Caki2 (cell line): ENCODE measurements around the gene DNASE1. TPM values are rescaled to one million over a fixed set of nuclear protein-coding genes. Genes with fewer than 3 reads are reported as not detected.

Experiments used
- DNase-seq: peaks from one replicate; pipeline ENCODE4 v3.0.0-alpha.2; 2015; ENCODE audit warnings: low read depth
- in situ Hi-C: cut with HindIII; loops from 2 replicates; pipeline ENCODE4 v1.10.0; 2016; ENCODE audit warnings: low sequenced_read_pairs, low pct_unique_long_range_greater_than_20kb, mixed read lengths
- total RNA-seq: library from RNA; depleted of rRNA; stranded (reverse); fragments of >200 nt; shearing (Covaris generic); gene quantifications from 2 replicates; pipeline ENCODE4 v1.2.3, GENCODE V29; 2014; ENCODE audit warnings: low replicate concordance

Gene DNASE1
- total RNA-seq, 1 experiment from 2014 or later, result 6.5 TPM

DNA sequence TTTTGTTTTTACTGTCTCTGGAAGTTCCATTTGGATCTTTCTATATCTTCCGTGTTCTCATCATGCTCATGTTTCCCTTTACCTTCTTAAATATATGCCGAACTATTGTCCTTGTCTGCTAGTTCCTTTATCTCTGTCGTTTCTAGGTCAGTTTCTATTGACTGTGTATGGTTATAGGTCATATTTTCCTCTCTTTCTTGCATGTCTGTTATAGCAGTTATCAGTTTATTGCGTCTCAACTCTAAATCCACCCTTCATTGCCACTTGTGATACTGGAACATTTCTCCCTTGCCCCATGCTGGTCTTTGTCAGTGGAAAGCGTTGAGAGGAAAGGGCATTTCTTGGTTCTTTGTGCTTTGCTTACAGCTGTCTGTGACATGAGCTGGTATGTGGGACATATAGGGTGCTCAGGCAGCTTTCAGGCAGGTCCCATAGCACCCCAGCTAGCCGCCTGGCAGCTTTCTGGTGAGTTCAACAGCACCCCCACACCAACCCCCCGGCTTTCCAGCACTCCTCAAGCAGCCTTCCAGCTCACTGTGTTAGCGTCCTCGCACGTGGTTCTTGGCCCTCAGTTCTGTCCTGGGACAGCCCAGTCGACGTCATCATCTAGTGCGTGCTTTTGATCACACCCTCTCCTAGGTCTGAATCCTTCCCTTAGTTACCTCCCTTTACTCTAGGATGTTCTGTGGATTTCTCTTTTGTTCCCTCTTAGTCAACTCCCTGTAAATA is 15.4 kb upstream of the DNASE1 start:
- in situ Hi-C loops, result no loop called here
- DNase-seq, result no peak

GRCh38 chr16:3640207-3640606 is 14.3 kb upstream of the DNASE1 start:
- no peak for DNase-seq
- in situ Hi-C loops, result no loop called here

DNA sequence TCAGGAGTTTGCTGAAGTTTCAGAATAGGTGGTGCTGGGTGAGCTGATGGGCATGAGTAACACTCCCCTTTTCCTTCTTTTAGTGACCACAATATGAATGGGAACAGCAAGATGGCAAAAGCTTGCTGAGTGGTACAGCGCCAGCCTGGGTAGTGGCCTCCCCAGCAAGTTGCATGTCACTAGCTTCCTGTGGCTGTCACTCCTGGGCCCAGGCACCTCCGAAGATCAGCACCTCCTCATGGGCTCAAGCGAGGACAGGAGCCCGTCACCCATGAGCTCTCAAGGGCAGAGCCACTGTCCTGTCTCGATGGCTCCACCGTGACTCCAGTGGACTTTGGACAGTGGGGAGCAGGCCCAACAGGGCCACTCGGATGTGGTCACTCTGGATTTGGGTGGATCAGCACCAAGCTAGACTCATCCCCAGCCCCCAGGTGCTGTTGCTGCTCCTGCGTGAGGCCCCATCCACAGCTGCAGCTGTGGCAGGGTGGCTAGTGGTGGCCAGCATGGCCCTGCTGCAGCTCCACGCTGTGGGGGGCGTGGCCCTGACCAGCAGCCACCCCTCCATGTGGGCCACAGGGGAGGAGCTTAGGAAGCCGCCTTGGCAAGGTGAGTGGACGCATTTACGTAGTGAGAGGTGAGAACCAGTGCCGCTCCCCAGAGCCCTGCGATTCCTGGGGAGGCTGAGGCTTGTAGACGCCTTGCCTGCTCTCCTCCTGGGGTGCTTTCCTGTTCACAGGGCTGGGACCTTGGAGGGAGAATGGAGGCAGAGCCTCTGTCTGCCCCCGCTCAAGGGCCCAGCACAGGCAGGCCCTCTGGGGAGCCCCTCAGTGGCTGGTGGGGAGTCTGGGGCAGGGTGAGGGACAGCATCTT is 13.6 kb upstream of the DNASE1 start:
- in situ Hi-C loops, result no loop called here
- no peak for DNase-seq

GRCh38 chr16:3641801-3642396 is 12.6 kb upstream of the DNASE1 start:
- in situ Hi-C loops, result no loop called here
- DNase-seq, result no peak

- DNase-seq, result peak; percentile 40
- in situ Hi-C loops, result no loop called here
Measured at GRCh38 chr16:3642397-3643094, 11.9 kb upstream of the DNASE1 start.

GRCh38 chr16:3643095-3643730 is 11.3 kb upstream of the DNASE1 start:
- in situ Hi-C loops, result no loop called here
- DNase-seq, result no peak

DNA sequence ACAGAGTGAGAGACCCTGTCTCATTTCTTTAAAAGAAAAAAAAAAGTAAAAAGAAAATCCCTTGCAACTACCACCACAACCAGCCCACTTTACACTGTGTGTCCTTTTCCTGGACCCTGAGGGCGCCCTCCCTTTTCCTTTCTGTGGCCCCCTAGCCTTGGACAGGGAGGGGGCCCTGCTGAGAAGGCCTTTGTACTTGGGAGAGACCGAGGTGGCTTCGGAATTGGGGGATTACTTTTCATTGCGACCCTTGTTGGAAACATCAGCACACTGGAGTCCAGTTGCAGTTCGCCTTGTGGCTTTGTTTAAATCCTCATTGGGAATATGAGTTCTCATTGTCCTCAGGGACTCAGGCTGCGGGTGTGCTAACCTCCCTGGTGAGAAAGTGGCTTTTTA is 9.4 kb upstream of the DNASE1 start:
- in situ Hi-C loops, result no loop called here
- no peak for DNase-seq

- DNase-seq, result no peak
- in situ Hi-C loops, result no loop called here
Measured at GRCh38 chr16:3645504-3646347, 8.8 kb upstream of the DNASE1 start.

- no peak for DNase-seq
- in situ Hi-C loops, result no loop called here
Measured at GRCh38 chr16:3646348-3646920, 8.1 kb upstream of the DNASE1 start.

- in situ Hi-C loops, result no loop called here
- no peak for DNase-seq
Measured at GRCh38 chr16:3650631-3651265, 3.7 kb upstream of the DNASE1 start.

DNA sequence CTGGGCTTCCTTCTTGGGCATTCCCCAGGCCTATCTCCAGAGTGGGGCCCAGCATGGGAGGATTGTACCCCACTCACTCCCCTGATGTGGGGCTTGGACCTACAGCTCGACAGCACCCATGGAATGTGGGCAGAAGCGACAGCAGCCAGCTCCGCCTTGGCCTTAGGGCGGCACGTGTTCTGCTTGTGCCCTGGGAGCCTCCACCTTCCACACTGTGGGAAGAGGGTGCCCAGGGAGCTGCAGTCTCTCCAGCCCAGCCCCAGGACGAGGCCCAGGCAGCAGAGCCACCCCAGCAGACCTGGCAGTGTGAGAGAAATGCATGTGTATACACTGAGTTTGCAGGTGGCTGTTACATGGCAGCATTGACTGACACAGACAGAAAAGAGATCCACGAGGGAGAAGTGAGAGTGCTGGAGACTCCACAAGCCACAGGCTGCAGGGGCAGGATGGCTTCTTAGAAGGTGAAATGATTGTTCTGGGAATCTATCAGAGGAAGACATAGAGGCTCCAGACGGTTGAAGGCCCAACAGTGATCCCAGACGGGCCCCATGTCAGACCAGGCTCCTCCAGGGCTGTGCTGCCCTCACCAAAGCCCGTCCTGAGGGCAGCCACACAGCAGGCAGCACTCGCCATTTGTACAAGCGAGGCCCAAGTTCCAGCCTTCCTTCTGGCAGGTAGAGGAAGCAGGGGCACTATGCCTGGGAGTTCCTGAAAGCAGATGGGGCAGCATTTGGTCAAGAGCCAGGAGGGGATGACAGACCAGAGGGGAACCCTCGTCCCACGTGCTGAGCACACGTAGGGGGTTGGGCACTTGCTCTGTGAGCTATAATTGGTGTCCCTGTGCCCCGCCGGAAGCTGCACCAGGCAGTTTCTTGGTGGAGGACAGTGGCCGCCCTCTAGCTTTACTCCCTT is 2.8 kb upstream of the DNASE1 start:
- DNase-seq, result no peak
- in situ Hi-C loops, result no loop called here

- in situ Hi-C loops, result no loop called here
- no peak for DNase-seq
Measured at GRCh38 chr16:3652373-3653195, 1.9 kb upstream of the DNASE1 start.

GRCh38 chr16:3655030-3655395 is 522 bp downstream of the DNASE1 start:
- DNase-seq, result no peak
- in situ Hi-C loops, result no loop called here

- in situ Hi-C loops, result no loop called here
- DNase-seq, result no peak
Measured at GRCh38 chr16:3655396-3656159, 1.1 kb downstream of the DNASE1 start.
